ENCODE results near the gene FPR2.

The FPR2 gene

DNA sequence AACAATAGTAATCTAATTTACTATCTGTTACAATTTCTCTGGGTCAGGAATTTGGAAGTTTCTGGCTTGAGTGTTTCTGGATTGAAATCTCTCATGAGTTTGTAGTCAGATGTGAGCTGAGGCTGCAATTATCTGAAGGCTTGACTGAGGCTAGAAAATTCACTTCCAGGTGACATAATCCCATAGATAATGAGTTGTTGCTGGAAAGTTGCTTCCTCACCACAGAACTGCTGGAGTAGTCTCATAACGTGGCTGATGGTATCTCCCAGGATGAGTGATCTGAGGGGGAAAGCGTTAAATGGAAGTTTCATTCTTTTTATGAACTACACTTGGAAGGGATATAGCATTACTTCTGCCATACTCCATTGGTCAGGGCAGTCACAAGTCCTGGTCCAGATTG, 18.7 kb downstream of the FPR2 start:
- no peak for DNase-seq (ENCODE audit: low read depth, low spot score)
- no peak overlapping the region for H3K27ac ChIP-seq

DNA sequence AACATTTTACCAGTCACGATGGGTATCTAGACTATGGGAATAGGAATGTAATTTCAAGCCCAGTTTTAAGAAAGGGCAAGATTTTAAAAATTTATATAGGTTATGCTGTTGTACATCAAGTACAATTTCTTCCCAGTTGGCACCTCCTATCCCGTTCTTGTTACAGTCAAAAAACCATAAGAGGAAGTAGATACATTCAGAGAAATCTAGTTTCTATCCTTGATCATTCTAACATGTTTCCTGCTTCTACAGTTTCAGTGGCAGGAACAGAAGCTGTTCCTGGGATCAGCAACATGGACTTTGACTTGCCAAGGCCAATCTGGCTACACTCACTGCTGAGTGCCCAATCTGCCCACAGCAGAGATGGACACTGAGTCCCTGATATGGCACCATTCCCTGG, 19.3 kb downstream of the FPR2 start:
- no peak for DNase-seq (ENCODE audit: low read depth, low spot score)
- H3K27ac ChIP-seq: no peak overlapping the region

DNA sequence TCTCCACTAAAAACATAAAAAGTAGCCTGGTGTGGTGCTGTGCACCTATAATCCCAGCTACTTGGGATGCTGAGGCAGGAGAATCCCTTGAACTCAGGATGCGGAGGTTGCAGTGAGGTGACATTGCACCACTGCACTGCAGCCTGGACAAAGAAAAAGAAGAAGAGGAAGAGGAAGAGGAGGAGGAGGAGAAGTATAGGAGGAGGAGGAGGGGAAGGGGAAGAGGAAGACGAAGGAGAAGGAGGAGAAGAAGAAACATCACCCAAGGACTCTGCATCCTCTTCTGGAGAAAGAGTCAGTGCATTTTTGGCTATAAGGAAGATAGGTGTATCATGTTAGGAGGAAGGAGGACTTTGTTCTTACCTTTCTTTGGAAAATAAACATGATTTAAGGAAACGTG, 21.0 kb downstream of the FPR2 start:
- DNase-seq (ENCODE audit: low read depth, low spot score): no peak
- no peak overlapping the region for H3K27ac ChIP-seq

DNA sequence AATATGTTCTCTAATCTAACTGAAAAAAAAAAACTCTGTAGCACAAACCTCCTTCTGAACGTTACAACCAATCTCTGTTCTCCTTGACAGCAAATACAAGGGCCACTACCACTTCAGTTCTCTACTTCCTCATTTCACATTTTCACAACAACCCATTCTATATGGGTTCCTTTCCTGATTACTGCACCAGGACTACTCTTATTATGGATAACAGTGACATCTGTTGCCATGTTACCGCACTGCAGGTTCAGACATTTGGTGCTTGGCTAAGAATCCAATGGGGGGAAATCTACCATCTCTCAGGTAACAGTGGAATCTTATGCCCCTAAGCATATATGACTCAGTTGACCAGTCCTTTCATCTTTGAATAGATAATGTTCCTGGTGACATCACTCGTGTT, 22.4 kb downstream of the FPR2 start:
- no peak overlapping the region for H3K27ac ChIP-seq
- peak; percentile 14 for DNase-seq (ENCODE audit: low read depth, low spot score)

DNA sequence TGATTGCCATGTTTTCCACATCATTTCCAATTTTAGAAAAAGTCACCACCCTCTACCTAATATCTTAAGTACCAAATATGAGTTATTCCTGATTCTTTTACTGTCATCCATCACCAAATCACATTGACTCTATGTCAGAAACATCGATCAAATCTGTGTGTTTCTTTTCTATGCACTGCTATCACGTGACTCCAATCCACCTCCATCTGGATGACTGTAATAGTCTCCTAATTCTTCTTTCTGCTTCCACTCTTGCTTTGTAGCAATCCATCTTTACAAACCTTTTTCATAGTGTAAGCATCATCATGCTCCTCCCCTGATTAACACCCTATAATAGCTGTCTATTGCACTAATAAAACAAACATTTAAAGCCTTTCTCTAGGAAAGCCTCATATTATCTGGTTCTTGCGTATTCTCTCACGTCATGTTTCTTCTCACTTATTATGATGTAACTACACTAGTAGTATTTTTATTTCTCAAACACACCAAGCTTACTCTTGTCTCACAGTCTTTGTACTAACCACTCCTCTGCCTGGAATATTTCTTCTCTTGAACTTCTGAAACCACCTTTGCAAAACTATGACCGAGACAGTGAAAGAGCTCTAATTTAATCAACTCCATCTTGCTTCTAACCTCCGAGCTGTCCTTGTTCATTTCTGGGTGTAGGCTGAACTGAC, 23.3 kb downstream of the FPR2 start:
- H3K27ac ChIP-seq: peak overlapping the region; percentile 79

DNA sequence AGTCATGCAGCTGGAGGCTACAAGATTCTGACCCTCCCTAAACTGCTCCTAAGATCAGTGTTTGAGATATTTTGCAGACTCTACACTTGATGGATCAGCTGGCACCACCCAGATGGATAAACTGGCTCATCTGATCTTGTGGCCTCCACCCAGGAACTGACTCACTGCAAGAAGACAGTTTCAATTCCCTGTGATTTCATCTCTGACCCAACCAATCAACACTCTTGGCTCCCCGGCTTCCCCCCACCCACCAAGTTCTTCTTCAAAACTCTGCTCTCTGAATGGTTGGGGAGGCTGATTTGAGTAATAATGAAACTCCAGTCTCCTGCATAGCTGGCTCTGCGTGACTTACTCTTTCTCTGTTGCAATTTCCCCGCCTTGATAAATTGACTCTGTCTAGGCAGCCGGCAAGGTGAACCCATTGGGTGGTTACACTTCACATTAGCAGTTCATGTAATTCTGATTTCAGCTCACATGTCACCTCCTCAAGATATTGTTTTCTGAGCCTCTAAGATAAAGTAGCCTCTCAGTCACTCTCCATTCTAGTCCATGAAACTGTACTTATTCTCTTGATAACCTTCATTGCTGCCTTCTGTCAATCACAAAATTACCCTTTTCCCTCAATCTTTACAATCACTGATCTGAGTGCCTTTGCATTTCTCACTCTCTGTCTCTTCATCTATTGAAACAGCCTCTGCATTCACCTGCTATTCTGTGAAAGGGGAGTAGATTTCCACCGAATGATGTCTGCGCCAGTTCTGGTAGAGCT, 24.1 kb downstream of the FPR2 start:
- DNase-seq (ENCODE audit: low read depth, low spot score): peak; percentile 96
- H3K27ac ChIP-seq: peak overlapping the region; percentile 79

More for the DNA sequence above, 23.3 kb downstream of the FPR2 start:
- no peak for DNase-seq (ENCODE audit: low read depth, low spot score)

DNA sequence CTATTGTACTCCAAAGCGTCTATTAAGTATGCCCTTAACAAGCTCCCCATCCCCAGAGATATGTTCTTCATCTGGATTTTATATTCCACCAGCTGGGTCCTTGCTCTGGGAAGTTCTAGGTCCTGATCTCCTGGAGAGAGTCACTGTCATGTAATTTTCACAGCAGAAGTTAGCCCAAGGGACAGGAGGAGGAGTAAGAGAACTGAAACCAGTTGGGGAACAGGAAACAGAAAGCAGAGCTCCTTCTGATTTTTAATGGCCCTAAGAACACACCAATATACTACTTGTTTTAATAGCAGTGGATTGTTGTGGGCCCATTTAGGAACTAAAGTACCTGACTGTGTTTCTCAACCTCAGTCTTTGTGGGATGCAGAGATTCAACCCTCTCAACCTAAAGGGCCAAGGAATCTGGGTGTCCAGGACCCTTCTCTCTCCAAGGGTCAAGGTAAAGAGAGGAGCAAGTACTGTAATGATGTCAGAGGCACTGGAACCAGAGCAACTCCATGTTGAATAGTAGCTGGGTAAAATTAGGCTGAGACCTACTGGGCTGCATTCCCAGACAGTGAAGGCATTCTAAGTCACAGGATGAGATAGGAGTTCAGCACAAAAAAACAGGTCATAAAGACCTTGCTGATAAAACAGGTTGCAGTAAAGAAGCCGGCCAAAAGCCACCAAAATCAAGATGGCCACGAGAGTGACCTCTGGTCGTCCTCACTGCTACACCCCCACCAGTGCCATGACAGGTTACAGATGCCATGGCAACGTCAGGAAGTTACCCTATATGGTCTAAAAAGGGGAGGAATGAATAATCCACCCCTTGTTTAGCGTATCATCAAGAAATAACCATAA, 25.9 kb downstream of the FPR2 start:
- no peak for DNase-seq (ENCODE audit: low read depth, low spot score)
- H3K27ac ChIP-seq: no peak overlapping the region

DNA sequence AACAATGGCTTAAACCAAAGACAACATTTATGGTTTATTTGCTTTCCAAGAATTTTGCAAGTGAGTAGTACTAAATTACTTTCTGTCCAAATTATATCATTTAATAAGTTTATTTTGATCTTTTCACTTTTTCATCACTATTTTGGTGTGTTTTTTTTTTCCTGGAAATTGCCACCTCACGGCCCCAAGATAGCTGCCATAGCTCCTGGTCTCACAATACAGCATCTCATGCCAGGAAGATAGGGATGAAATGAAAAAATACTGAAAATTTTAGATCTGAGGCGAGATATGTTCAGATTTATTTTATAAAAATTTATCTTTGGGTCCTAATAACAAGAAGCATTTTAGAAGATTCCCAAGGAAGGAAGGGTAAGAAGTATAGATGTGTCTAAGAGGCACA, 27.0 kb downstream of the FPR2 start:
- no peak overlapping the region for H3K27ac ChIP-seq
- DNase-seq (ENCODE audit: low read depth, low spot score): no peak

DNA sequence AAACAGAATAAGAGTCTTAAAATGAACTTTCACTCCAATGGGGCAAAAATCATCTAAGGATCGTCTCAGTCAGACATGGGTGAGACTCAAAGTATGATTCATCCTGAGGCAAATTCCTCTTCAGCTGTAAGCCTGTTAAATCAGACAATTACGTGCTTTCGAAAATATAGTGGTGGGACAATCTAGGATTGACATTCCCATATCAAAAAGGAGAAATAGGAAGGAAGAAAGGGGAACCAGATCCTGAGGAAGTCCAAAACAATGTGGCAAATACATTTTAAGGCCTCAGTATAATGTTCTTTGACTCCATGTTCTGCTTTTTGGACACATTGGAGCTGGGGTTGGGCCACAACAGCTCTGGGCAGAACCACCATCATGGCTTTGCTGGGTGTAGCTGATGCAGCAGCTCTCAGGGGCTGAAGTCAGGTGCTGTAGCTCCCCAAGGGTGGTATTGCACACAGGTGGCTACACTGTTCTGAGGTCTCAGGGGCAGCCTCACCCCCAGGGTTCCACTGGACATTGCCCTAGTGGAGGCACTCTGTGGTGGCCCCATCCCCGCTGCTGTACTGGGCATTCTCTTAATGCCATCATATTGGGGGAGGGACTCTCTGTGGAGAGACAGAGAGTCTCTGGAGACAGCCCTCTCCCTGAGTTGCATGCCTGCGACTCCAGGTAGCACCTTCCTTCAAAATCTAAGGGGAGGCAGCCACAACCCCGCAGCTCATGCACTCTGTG, 28.2 kb downstream of the FPR2 start:
- DNase-seq (ENCODE audit: low read depth, low spot score): peak; percentile 40
- no peak overlapping the region for H3K27ac ChIP-seq

DNA sequence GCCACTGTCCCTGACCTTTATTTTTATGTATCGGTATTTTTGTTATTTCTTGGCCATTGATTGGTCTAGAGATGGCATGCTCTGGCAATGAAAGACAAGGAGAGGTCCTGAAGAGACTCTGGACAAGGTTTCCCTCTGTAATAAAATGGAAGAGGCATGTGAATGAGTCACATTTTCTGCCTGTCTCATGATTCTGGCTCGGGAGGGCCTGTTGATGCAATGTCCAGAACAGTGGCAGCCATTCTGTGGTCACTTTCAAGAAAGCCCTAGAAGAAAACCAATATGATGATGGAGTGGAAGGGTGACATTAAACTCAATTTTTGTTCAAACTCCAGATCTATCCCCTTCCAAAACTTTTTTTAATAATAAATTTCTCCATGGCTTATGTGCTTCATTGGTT, 32.0 kb downstream of the FPR2 start:
- H3K27ac ChIP-seq: no peak overlapping the region
- DNase-seq (ENCODE audit: low read depth, low spot score): no peak

DNA sequence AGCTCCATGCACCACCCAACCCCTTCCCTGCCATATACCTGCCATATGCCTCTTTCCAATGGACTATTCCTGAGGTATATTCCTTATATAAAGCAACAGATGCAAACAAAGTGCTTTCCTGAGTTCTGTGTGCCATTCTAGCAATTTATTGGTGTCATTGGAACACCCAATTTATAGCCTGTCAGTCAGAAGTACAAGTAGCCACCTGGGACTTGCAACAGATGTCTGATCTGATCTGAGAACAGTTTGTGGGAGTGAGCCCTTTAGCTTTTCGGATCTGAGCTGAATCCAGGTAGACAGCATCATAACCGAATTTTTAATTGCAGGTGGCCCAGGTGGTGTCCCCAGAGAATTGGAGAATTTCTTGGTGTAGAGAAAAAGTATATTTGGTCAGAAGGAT, 33.0 kb downstream of the FPR2 start:
- no peak overlapping the region for H3K27ac ChIP-seq
- DNase-seq (ENCODE audit: low read depth, low spot score): no peak

DNA sequence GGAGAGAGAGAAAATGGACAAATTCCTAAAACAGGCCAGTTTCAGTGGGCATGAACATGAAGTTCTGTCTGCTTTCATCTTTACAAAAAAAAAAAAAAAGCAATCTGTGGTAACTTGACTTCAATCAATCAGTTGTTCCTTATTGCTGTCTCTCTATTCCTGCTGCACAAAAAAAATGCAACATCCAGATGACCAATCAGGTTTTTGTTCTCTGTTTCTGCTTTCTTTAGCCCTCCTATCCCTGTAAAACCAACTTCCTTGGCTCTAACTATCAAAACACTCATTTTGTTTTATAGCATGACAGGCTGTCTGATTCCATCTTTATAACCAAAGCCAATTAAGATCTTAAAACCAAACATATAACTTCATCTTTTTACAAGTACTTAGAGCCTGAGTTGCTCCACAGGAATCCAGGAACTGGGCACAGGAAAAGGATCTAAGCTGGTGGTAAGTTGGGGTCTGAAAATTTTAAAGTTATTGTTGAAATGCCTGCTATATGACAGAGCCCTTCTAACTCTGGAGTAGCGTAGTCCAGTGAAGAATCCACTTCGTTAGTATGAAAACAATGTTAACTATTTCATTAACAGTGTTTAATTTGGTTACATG, 34.0 kb downstream of the FPR2 start, which contains the start of gene FPR3:
FPR3 (plus strand) TSS at position 273 of the 606 bp plus-strand sequence. CDS start 28,592 bp downstream, outside the sequence.
- no peak within 1 kb of the TSS for H3K27ac ChIP-seq
- DNase-seq (ENCODE audit: low read depth, low spot score): no peak

DNA sequence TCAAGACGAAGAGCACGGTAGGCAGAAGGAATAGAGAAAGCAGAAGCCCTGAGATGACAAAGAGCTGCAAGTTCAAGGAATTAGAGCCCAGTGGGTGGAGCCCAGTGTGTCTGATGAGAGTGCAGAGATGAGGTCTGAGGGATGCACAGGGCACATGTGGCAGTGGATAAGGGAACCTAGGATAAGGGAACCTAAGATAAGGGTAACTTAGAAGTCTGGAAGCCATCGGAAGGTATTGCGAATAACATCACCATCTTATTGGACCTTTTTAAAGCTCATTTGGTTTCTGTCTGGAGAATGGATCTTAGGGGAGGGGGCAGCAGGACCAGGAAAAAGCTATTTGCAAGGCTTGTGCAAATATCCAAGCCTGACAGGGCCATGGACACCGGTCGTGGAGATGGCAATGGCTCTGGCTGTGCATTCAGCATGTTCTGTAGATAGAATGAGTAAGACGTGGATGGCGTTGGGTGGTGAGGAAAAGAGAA, 35.3 kb downstream of the FPR2 start:
- DNase-seq (ENCODE audit: low read depth, low spot score): no peak
- no peak overlapping the region for H3K27ac ChIP-seq

DNA sequence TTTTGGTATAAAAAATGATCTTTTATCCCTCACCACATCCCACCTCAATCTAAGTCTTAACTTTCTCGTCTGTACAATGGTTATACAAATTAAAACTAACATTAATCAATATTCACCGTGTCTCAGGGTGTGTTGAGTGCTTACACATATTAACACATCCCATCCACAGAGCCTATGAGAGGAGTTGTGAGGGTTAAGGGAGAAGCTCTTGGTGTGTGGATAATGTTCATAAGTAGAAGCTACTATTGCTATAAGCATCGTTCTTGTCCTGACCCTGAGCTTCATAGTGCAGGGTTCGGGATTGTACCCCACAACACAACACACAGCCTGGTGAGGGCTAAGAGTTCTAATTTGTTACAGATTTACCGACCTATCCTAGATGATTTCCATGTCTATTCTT, 36.5 kb downstream of the FPR2 start:
- DNase-seq (ENCODE audit: low read depth, low spot score): no peak
- no peak overlapping the region for H3K27ac ChIP-seq

DNA sequence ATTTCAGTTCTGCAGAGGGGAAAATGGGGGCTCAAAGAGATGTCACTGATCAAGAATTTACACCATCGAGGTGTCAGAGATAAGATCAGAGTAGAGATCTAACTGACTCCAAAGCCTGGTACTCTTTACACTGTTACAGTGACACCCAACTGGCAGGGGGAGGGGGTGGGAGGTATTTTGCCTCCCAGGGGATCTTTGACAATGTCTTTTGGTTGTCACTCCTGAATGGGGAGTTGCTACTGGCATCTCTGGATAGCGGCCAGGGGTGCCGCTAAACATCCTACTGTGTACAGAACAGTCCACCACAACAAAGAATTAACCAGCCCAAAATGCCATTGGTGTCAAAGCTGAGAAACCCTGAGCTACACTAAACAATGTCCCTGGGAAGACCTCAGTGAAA, 37.1 kb downstream of the FPR2 start:
- H3K27ac ChIP-seq: no peak overlapping the region
- no peak for DNase-seq (ENCODE audit: low read depth, low spot score)

DNA sequence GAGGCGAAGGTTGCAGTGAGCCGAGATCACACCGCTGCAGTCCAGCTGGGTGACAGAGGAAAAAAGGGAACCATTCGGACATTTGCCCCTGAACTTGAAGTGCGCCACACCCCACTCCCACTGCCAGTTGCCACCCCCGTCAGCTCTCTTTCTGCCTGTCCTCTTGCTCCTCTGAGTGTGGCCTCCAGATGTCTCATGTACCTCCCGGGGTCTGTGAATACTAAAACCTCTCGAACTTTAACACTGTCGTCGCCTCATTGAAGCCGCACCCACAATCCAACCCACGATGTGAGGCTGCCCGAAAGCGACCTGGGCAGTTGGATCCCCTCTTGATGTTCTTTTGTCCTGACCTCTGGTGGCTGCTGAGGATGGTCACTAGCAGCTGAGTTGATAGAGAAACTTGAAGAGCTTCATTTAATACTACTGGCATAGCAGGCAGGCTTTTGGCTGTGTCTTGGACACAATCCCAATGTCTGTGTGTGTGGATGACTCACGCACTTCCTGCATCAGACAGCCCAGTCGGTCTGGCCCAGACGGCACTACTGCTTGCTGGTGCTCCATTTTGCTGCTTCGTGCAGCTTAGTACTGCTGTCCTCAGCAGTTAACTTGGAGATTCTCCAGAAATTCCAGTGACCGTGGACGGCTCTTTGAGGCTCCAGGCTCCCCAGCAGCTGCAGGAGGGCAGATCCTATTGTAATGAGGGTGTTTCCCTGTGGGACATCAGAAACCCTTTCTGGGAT, 38.2 kb downstream of the FPR2 start:
- peak; percentile 76 for DNase-seq (ENCODE audit: low read depth, low spot score)
- no peak overlapping the region for H3K27ac ChIP-seq

DNA sequence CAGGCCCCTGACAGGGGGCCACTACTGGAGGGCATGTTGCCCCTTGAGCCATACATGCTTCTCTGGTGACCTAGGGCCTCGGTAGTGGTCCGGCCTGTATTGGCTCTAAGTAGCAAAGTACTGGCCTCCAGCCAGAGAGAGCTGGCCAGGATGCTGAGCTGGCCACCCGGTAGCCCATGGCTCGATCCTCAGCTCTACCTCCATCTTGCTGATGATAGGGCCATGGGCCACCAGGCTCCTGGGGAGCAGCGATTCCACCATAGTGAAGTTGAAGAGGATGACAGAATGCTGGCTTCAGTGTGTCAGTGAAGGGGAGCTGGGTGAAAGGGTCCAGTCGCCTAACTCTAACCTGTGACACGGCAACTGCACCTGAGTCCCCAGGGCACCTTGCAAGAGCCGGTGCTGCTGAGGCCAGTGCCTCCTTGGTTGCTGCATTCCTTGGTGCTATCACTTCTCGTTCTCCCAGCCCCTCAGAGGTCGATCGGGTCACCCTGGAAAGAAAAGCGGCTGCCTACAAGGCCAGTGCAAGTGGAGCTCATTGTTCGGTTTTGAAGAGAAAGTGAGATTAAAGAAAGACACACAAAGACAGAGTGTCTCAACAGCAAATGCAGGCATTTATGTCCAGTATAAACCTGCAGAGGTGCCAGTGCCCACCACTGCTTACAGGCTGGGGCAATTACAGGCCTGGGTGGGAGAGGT, 38.9 kb downstream of the FPR2 start:
- H3K27ac ChIP-seq: no peak overlapping the region
- no peak for DNase-seq (ENCODE audit: low read depth, low spot score)

DNA sequence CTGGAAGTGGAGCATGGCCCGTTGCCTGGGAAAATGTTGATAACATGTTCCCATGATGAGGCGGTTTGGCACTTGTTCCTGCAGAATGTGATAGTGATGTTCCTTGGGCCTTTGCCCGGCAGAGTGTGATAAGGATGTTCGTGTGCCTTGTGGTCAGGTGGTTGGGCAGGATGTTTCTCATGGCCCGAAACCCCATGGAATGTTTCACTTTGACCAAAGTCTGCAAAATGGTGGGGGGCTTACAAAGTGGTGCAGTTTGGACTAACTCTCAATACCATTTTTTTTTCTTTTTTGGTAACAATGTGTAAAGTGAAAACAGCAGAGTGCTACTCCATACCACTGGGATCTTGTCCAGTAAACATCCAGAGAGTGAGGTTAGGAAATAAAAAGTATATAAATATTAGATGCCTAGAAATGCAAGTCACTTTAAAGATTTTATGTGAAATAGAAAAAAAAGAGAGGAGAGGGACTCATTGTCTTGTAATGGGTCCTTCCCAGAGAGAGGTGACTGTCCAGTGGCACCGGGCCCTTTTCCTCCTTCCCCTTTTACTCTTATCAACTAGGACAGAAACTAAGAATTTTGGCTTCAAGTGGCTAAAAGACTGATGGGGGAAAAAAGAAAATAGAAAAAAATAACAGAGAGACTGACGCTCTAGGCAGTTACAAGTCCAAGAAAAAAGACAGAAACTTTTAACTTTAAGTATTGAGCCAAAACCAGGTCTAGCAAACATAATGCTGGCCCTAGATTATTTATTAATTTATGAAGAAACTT, 39.7 kb downstream of the FPR2 start:
- no peak for DNase-seq (ENCODE audit: low read depth, low spot score)
- H3K27ac ChIP-seq: no peak overlapping the region

Data from epithelial cell of prostate (primary cell).